Measurements from ENCODE around the gene TRIM14.

DNA sequence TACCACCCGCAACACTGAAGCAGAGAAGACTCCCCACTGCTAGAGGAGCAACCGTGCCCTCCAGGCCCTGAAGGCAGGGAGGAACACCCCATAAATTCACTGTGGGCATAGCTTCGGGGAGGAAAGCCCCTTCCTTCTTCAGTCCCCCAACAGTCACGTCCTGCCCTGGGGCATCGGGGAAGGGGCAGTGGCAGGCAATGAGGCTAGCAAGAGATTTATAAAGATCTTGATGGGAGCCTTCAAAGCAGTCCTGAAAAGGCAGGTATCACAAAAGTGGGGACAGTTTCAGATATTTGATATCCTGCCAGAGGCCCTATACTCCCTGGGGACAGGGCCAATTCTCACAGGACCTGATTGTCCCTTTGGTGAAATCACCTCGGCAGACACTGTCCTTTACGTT lies 16.9 kb upstream of the TRIM14 start:
- TF ChIP-seq, protein P1, sequence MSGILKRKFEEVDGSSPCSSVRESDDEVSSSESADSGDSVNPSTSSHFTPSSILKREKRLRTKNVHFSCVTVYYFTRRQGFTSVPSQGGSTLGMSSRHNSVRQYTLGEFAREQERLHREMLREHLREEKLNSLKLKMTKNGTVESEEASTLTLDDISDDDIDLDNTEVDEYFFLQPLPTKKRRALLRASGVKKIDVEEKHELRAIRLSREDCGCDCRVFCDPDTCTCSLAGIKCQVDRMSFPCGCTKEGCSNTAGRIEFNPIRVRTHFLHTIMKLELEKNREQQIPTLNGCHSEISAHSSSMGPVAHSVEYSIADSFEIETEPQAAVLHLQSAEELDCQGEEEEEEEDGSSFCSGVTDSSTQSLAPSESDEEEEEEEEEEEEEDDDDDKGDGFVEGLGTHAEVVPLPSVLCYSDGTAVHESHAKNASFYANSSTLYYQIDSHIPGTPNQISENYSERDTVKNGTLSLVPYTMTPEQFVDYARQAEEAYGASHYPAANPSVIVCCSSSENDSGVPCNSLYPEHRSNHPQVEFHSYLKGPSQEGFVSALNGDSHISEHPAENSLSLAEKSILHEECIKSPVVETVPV (CRISPR knock-in tag; IDR thresholded peaks at IDR 0.05): no peak
- TF ChIP-seq ZNF8 (CRISPR knock-in tag; IDR thresholded peaks at IDR 0.05): no peak
- TF ChIP-seq RARB (CRISPR knock-in tag; IDR thresholded peaks at IDR 0.05): no peak
- no peak for TF ChIP-seq ISL1 (CRISPR knock-in tag; IDR thresholded peaks at IDR 0.05)
- no peak for TF ChIP-seq GLIS3 (CRISPR knock-in tag; IDR thresholded peaks at IDR 0.05)
- TF ChIP-seq, protein P2, sequence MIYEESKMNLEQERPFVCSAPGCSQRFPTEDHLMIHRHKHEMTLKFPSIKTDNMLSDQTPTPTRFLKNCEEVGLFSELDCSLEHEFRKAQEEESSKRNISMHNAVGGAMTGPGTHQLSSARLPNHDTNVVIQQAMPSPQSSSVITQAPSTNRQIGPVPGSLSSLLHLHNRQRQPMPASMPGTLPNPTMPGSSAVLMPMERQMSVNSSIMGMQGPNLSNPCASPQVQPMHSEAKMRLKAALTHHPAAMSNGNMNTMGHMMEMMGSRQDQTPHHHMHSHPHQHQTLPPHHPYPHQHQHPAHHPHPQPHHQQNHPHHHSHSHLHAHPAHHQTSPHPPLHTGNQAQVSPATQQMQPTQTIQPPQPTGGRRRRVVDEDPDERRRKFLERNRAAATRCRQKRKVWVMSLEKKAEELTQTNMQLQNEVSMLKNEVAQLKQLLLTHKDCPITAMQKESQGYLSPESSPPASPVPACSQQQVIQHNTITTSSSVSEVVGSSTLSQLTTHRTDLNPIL (CRISPR knock-in tag; IDR thresholded peaks at IDR 0.05; ENCODE audit: low read depth): no peak
- TF ChIP-seq PPARA (CRISPR knock-in tag; IDR thresholded peaks at IDR 0.05; ENCODE audit: borderline replicate concordance): no peak
- no peak for TF ChIP-seq ARNTL (CRISPR knock-in tag; IDR thresholded peaks at IDR 0.05; ENCODE audit: borderline replicate concordance, low read depth)
- TF ChIP-seq, protein P3, sequence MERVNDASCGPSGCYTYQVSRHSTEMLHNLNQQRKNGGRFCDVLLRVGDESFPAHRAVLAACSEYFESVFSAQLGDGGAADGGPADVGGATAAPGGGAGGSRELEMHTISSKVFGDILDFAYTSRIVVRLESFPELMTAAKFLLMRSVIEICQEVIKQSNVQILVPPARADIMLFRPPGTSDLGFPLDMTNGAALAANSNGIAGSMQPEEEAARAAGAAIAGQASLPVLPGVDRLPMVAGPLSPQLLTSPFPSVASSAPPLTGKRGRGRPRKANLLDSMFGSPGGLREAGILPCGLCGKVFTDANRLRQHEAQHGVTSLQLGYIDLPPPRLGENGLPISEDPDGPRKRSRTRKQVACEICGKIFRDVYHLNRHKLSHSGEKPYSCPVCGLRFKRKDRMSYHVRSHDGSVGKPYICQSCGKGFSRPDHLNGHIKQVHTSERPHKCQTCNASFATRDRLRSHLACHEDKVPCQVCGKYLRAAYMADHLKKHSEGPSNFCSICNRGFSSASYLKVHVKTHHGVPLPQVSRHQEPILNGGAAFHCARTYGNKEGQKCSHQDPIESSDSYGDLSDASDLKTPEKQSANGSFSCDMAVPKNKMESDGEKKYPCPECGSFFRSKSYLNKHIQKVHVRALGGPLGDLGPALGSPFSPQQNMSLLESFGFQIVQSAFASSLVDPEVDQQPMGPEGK (CRISPR knock-in tag; IDR thresholded peaks at IDR 0.05; ENCODE audit: borderline replicate concordance): no peak
- no peak for TF ChIP-seq ZFP30 (CRISPR knock-in tag; IDR thresholded peaks at IDR 0.05)
- no peak for TF ChIP-seq TOX (CRISPR knock-in tag; IDR thresholded peaks at IDR 0.05; ENCODE audit: borderline replicate concordance)
- TF ChIP-seq, protein P4, sequence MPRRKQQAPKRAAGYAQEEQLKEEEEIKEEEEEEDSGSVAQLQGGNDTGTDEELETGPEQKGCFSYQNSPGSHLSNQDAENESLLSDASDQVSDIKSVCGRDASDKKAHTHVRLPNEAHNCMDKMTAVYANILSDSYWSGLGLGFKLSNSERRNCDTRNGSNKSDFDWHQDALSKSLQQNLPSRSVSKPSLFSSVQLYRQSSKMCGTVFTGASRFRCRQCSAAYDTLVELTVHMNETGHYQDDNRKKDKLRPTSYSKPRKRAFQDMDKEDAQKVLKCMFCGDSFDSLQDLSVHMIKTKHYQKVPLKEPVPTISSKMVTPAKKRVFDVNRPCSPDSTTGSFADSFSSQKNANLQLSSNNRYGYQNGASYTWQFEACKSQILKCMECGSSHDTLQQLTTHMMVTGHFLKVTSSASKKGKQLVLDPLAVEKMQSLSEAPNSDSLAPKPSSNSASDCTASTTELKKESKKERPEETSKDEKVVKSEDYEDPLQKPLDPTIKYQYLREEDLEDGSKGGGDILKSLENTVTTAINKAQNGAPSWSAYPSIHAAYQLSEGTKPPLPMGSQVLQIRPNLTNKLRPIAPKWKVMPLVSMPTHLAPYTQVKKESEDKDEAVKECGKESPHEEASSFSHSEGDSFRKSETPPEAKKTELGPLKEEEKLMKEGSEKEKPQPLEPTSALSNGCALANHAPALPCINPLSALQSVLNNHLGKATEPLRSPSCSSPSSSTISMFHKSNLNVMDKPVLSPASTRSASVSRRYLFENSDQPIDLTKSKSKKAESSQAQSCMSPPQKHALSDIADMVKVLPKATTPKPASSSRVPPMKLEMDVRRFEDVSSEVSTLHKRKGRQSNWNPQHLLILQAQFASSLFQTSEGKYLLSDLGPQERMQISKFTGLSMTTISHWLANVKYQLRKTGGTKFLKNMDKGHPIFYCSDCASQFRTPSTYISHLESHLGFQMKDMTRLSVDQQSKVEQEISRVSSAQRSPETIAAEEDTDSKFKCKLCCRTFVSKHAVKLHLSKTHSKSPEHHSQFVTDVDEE (CRISPR knock-in tag; IDR thresholded peaks at IDR 0.05): no peak
- TF ChIP-seq ZNF565 (CRISPR knock-in tag; conservative IDR thresholded peaks at IDR 0.05; ENCODE audit: low read depth): no peak
